HUES64 (cell line): ENCODE results near the gene MBNL1.
A peak's percentile ranks its signal among the peaks of the same experiment; 100 is the strongest.

Experiments
- H3K27ac ChIP-seq: 2 replicates; pipeline ENCODE4 v1.7.0; 2013; ENCODE audit warnings: low read depth, low read length, inconsistent platforms
- H3K27me3 ChIP-seq: 2 replicates; pipeline ENCODE4 v1.6.1; 2013; ENCODE audit warnings: mild to moderate bottlenecking, low read length; ENCODE audit not compliant: insufficient read depth
- H3K36me3 ChIP-seq: 2 replicates; pipeline ENCODE4 v1.6.1; 2013; ENCODE audit warnings: mild to moderate bottlenecking, low read length; ENCODE audit not compliant: insufficient read depth
- H3K4me1 ChIP-seq: 2 replicates; pipeline ENCODE4 v1.6.1; 2013; ENCODE audit warnings: mild to moderate bottlenecking, low read length, moderate library complexity; ENCODE audit not compliant: insufficient read depth
- H3K4me3 ChIP-seq: 2 replicates; pipeline ENCODE4 v1.5.1; 2013; ENCODE audit warnings: mild to moderate bottlenecking, low read length, moderate library complexity
- H3K9ac ChIP-seq: 2 replicates; pipeline ENCODE4 v1.6.1; 2013; ENCODE audit warnings: mild to moderate bottlenecking, low read depth, low read length
- H3K9me3 ChIP-seq: 2 replicates; pipeline ENCODE4 v1.6.1; 2013; ENCODE audit warnings: low read depth, low read length; ENCODE audit not compliant: insufficient read depth
- WGBS: fragments of 150-250, 120-280 bp; methylation state at CpG from one replicate; pipeline ENCODE4 v1.1.7; 2013; ENCODE audit warnings: missing lambda C conversion rate; 5-methylcytosine and 5-hydroxymethylcytosine counted together

MBNL1 gene

GRCh38 chr3:152264378-152264777, 4.4 kb upstream of the MBNL1 start:
- H3K36me3 ChIP-seq, result no peaks in the 10 kb centered on the region
- no peak overlapping the region for H3K4me3 ChIP-seq
- peaks cover 34% of the 10 kb centered on the region for H3K27me3 ChIP-seq
- H3K9ac ChIP-seq, result no peak overlapping the region
- H3K9me3 ChIP-seq, result no peaks in the 10 kb centered on the region
- H3K27ac ChIP-seq, result no peak overlapping the region
- H3K4me1 ChIP-seq, result peaks cover 15% of the 10 kb centered on the region

GRCh38 chr3:152266221-152266995, 2.3 kb upstream of the MBNL1 start:
- no peak overlapping the region for H3K27ac ChIP-seq
- H3K27me3 ChIP-seq, result peaks cover 44% of the 10 kb centered on the region
- no peaks in the 10 kb centered on the region for H3K9me3 ChIP-seq
- H3K36me3 ChIP-seq, result no peaks in the 10 kb centered on the region
- H3K9ac ChIP-seq, result no peak overlapping the region
- peaks cover 19% of the 10 kb centered on the region for H3K4me1 ChIP-seq
- H3K4me3 ChIP-seq, result no peak overlapping the region
- WGBS, result 89% methylated on average over 3 of the region's 3 CpGs

- Histone ChIP-seq H3K36me3 (no peaks in the 10 kb centered on the region), H3K4me3 (peak overlapping the region; percentile 89), H3K27ac (peak overlapping the region; percentile 78; the same call in 1 of the 2 replicates), H3K9ac (peak overlapping the region; percentile 71), H3K9me3 (no peaks in the 10 kb centered on the region), H3K4me1 (peaks cover 26% of the 10 kb centered on the region), H3K27me3 (peaks cover 39% of the 10 kb centered on the region)
- 48% methylated on average over 16 of the region's 16 CpGs for WGBS
Observed at GRCh38 chr3:152267831-152268554, 736 bp upstream of the MBNL1 start.

GRCh38 chr3:152269056-152269830, 514 bp downstream of the MBNL1 start:
- Histone ChIP-seq H3K4me3 (peak overlapping the region; percentile 89), H3K27me3 (peaks cover 39% of the 10 kb centered on the region), H3K9ac (peak overlapping the region; percentile 71), H3K9me3 (no peaks in the 10 kb centered on the region), H3K27ac (peak overlapping the region; percentile 78; the same call in 1 of the 2 replicates), H3K4me1 (peaks cover 26% of the 10 kb centered on the region), H3K36me3 (no peaks in the 10 kb centered on the region)
- under 1% methylated on average over 56 of the region's 56 CpGs for WGBS

DNA sequence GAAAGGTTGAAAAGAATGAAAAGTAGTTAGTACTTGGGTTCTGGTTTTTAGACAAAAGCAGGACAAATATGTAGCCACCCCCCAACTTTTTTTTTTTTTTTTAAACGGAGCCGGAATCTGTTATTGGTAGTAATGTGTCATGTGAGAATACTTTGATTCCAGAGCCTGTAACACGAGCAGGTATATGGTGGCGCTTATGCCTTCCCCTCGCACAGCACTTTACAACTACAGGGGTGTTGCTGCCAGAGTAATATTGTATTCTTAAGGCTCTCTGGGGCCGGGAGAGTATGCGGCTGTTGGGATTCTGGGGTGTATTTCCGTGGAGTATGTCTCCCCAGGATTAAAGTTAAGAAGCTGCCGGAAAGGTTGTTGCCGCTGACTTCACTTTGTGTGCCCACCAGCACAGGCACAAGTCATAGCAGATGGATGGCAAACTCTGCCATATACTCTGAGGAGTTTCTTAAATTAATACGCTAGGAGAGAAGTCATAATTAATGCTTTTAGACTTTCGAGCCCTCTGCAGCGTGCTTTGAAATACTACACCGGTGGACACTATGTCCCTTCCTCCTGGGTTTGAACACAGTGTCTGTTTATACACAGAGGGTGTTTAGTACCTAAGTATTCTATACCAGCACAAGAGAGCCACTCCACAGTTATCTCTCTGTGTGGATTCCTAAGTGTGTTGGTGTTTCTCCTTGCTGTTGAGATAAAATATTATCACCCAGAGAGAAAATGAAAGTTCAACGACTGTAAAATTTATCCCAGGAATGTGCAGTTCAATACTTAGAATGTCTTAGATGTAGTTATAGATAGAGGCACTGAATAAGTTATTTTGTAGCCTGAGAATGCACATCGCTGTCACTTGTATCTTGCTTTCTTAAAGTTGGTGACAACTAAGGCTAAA, 1.4 kb downstream of the MBNL1 start:
- Histone ChIP-seq H3K4me3 (peak overlapping the region; percentile 89), H3K9me3 (no peaks in the 10 kb centered on the region), H3K27ac (no peak overlapping the region), H3K9ac (peak overlapping the region; percentile 71; the same call in 1 of the 2 replicates), H3K36me3 (no peaks in the 10 kb centered on the region), H3K4me1 (peaks cover 26% of the 10 kb centered on the region), H3K27me3 (peaks cover 39% of the 10 kb centered on the region)
- 19% methylated on average over 13 of the region's 16 CpGs for WGBS

- Histone ChIP-seq H3K4me1 (peaks cover 26% of the 10 kb centered on the region), H3K4me3 (peak overlapping the region; percentile 89; the same call in 1 of the 2 replicates), H3K36me3 (no peaks in the 10 kb centered on the region), H3K9me3 (no peaks in the 10 kb centered on the region), H3K27me3 (peaks cover 36% of the 10 kb centered on the region), H3K9ac (no peak overlapping the region; the same call in 1 of the 2 replicates), H3K27ac (no peak overlapping the region)
- 100% methylated on average over 1 of the region's 1 CpG for WGBS
Observed at GRCh38 chr3:152270937-152271336, 2.2 kb downstream of the MBNL1 start.

DNA sequence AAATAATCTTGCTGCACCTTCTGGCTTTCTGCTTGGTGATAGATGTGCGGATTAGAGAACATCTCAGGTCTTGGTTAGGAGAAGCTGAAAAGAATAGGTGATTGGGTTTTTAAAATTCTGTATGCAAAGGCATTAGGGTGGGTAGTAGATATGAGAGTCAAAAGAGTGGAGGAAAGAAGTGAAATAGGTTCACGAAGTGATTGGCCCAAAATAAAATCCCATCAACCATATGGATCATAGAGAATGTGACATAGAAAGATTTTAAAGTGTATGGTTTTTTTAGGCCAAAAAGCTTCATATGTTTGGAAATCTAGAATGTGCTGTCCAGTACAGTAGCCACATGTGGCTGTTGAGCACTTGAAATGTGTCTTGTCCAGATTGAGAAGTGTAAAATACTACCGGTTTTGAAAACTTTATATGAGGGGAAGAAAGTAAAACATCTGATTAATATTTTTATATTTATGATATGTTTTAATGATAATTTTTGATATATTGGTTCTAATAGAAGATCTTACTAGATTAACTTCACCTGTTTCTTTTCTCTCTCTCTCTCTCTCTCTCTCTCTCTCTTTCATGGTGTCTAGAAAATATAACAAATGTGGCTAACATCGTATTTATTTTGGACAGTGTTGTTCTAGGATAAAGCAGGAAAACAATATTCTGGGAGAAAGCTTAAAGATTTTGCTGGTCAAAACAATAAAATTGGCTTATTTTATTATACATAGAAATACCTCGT, 2.9 kb downstream of the MBNL1 start:
- H3K9ac ChIP-seq, result no peak overlapping the region
- H3K36me3 ChIP-seq, result no peaks in the 10 kb centered on the region
- peaks cover 20% of the 10 kb centered on the region for H3K4me1 ChIP-seq
- H3K4me3 ChIP-seq, result 0 out of 2 replicates have a peak overlapping the region, but pooled peaks have one; percentile 15
- peaks cover 29% of the 10 kb centered on the region for H3K27me3 ChIP-seq
- WGBS, result 91% methylated on average over 4 of the region's 5 CpGs
- no peak overlapping the region for H3K27ac ChIP-seq
- H3K9me3 ChIP-seq, result no peaks in the 10 kb centered on the region

DNA sequence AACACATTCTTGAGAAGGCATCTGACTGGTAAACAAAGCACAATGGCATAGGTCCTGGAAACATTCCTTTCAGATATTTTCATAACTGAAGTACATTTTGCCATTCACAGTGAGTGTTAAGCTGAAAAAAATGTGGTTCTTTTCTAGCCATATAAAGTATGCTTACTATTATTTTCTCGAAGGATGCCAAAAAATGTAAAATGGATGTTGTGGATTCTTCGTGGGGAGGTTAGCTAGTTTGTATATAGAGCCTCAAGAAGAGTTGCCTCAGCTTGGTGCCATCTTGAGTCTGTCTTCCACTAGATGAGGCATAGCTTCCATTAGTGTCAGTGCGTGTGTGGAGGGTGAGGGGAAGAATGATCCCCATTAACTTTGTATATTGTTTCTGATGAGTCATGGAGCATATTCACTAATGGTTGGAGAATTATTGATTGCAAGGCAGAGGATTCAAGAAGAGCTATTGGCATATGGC, 4.1 kb downstream of the MBNL1 start:
- Histone ChIP-seq H3K36me3 (no peaks in the 10 kb centered on the region), H3K27ac (no peak overlapping the region), H3K9ac (no peak overlapping the region), H3K9me3 (no peaks in the 10 kb centered on the region), H3K4me1 (peaks cover 16% of the 10 kb centered on the region), H3K27me3 (peaks cover 17% of the 10 kb centered on the region), H3K4me3 (no peak overlapping the region)
- 75% methylated on average over 3 of the region's 3 CpGs for WGBS

- H3K27me3 ChIP-seq, result no peaks in the 10 kb centered on the region
- H3K9me3 ChIP-seq, result no peaks in the 10 kb centered on the region
- WGBS, result 95% methylated on average over 1 of the region's 1 CpG
- H3K9ac ChIP-seq, result no peak overlapping the region
- no peak overlapping the region for H3K4me3 ChIP-seq
- H3K4me1 ChIP-seq, result peaks cover 26% of the 10 kb centered on the region
- no peaks in the 10 kb centered on the region for H3K36me3 ChIP-seq
- H3K27ac ChIP-seq, result no peak overlapping the region
Observed at GRCh38 chr3:152276681-152277080, 8.0 kb downstream of the MBNL1 start.

DNA sequence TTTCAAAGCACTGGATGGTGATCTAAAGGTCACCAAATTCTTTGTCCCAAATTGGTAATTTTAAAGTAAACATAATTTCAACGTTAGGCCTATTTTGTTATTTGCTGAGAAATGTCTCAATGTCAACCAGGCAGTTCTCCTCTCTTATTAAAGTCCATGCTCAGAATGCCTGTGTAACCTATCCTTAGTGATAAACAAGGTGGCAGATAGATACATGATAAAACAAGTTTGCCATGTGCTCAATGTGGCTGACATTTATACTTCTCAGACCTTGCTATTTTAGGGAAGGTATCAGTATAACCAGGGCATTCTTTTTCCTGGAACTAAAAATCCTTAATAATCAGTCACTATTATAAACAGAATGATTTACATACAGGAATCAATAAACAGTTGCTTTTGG, 8.5 kb downstream of the MBNL1 start:
- H3K4me1 ChIP-seq, result peaks cover 28% of the 10 kb centered on the region
- WGBS, result 75% methylated on average over 1 of the region's 1 CpG
- H3K36me3 ChIP-seq, result no peaks in the 10 kb centered on the region
- no peak overlapping the region for H3K27ac ChIP-seq
- no peak overlapping the region for H3K4me3 ChIP-seq
- H3K9me3 ChIP-seq, result no peaks in the 10 kb centered on the region
- no peak overlapping the region for H3K9ac ChIP-seq
- no peaks in the 10 kb centered on the region for H3K27me3 ChIP-seq
